Tibial nerve (tissue), 4 donors: ENCODE results near the gene TSPAN2. TPM values are rescaled to one million over a fixed set of nuclear protein-coding genes. Genes with fewer than 3 reads are reported as not detected.
A peak's percentile ranks its signal among the peaks of the same experiment; 100 is the strongest.

Experiments used
- DNase-seq, 2 donors: peaks; one replicate each; pipeline ENCODE4 v3.0.0-alpha.2; 2019; ENCODE audit warnings: low spot score in 2 of 2
- H3K27ac ChIP-seq, 4 donors: fragments of 200-600 bp; sonication (generic) in 3 of 4; one replicate each; pipeline ENCODE4 v1.5.1; 2017 to 2019; ENCODE audit warnings: mild to moderate bottlenecking in 1 of 4
- H3K27me3 ChIP-seq, 2 donors: fragments of 200-600 bp; sonication (generic) in 1 of 2; one replicate each; pipeline versions ENCODE4 v1.5.1 to v1.6.0; 2017 to 2019
- H3K36me3 ChIP-seq, 3 donors: fragments of 200-600 bp; sonication (generic); one replicate each; pipeline ENCODE4 v1.5.1; 2018 to 2019
- H3K4me1 ChIP-seq, 4 donors: fragments of 200-600 bp; sonication (generic) in 3 of 4; one replicate each; pipeline ENCODE4 v1.5.1; 2017 to 2019
- H3K4me3 ChIP-seq, 4 donors: fragments of 200-600 bp; sonication (generic) in 3 of 4; one replicate each; pipeline ENCODE4 v1.5.1; 2017 to 2019; ENCODE audit warnings: mild to moderate bottlenecking in 1 of 4, moderate library complexity in 1 of 4
- H3K9me3 ChIP-seq, 4 donors: fragments of 200-600 bp; sonication (generic) in 3 of 4; one replicate each; pipeline ENCODE4 v1.5.1; 2017 to 2019
- EP300 ChIP-seq, 2 donors: sonication (generic); formaldehyde crosslinking; IDR thresholded peaks; one replicate each; pipeline ENCODE4 v1.6.1; 2017; ENCODE audit warnings: antibody characterized with exemption in 2 of 2, mild to moderate bottlenecking in 1 of 2
- POLR2A ChIP-seq, 2 donors: fragments of 450-650 bp; IDR thresholded peaks; one replicate each; pipeline ENCODE4 v1.6.1; 2017; ENCODE audit warnings: antibody characterized with exemption in 2 of 2, mild to moderate bottlenecking in 2 of 2, moderate library complexity in 2 of 2
- WGBS, 2 donors: methylation state at CpG; one replicate each; pipeline ENCODE4 v1.1.5; 2018; 5-methylcytosine and 5-hydroxymethylcytosine counted together
- total RNA-seq, 4 donors: library from RNA; depleted of rRNA; stranded (reverse); fragments of >200 nt; gene quantifications; one replicate each; pipeline ENCODE4 v1.1.0, GENCODE V29; 2016
- TF ChIP-seq, protein P1 (sequence below), 5 experiments: fragments of 200-600 bp in 3 of 5; fragments of 450-650 bp in 2 of 5; sonication (generic) in 3 of 5; IDR thresholded peaks; one replicate each; pipeline ENCODE4 v1.5.1; 2016 to 2019; ENCODE audit warnings: antibody characterized with exemption in 5 of 5, mild to moderate bottlenecking in 3 of 5, moderate library complexity in 2 of 5

The TSPAN2 gene
- total RNA-seq, 4 donors from 2014 or later, result 0.84 to 7.1 (median 3.2) TPM

DNA sequence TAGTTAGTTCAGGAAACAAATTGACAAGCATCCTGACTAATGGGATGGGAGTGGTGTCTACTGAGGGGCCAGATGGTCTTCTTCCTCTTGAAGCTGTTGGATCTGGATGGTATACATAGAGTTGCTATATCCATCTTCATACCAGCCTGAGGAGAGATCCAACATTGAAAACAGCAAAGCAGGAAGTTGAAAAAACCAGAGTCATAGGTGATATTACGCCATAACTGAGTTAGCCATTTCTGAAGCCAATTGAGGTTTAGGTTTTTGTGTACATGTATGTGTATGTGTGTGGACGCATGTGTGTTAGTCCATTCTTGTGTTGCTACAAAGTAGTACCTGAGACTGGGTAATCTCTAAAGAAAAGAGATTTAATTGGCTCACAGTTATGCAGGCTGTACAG, 2.3 kb upstream of the TSPAN2 start:
- DNase-seq, result no peak
- peaks cover 0 to 18% (median 0%) of the 10 kb centered on the region in 4 donors for H3K4me1 ChIP-seq
- H3K27me3 ChIP-seq, result peaks cover 0 to 16% of the 10 kb centered on the region in 2 donors
- no peak overlapping the region for H3K27ac ChIP-seq
- no peaks in the 10 kb centered on the region for H3K36me3 ChIP-seq
- no peaks in the 10 kb centered on the region for H3K9me3 ChIP-seq
- TF ChIP-seq, protein P1, sequence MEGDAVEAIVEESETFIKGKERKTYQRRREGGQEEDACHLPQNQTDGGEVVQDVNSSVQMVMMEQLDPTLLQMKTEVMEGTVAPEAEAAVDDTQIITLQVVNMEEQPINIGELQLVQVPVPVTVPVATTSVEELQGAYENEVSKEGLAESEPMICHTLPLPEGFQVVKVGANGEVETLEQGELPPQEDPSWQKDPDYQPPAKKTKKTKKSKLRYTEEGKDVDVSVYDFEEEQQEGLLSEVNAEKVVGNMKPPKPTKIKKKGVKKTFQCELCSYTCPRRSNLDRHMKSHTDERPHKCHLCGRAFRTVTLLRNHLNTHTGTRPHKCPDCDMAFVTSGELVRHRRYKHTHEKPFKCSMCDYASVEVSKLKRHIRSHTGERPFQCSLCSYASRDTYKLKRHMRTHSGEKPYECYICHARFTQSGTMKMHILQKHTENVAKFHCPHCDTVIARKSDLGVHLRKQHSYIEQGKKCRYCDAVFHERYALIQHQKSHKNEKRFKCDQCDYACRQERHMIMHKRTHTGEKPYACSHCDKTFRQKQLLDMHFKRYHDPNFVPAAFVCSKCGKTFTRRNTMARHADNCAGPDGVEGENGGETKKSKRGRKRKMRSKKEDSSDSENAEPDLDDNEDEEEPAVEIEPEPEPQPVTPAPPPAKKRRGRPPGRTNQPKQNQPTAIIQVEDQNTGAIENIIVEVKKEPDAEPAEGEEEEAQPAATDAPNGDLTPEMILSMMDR (IDR thresholded peaks at IDR 0.05), result no peak
- TF ChIP-seq EP300 (IDR thresholded peaks at IDR 0.05), result no peak
- no peak for TF ChIP-seq POLR2A (IDR thresholded peaks at IDR 0.05)
- WGBS, 2 donors, result 94 to 97% methylated on average over 2 of the region's 2 CpGs
- no peak overlapping the region for H3K4me3 ChIP-seq

DNA sequence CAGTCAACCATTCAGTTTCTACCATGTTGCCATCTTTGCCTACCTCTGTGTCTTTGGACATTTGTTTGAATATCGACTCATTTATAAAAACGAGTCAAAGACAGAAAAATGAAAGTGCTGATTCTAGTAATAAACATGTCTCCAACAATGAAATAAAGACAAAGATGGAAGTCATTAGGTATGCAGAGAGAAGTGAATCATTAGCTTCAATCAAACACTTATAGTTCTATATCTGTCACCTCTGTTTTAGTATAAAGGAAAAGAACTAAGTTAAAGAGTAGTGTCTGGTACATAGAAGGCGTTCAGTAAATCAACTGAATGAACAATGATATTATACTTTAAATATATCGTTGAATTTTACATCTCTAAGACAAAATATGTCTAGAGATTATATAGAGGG, 1.7 kb upstream of the TSPAN2 start:
- TF ChIP-seq POLR2A (IDR thresholded peaks at IDR 0.05) (no peak), EP300 (IDR thresholded peaks at IDR 0.05) (no peak)
- TF ChIP-seq, protein P1 (IDR thresholded peaks at IDR 0.05), result no peak

DNA sequence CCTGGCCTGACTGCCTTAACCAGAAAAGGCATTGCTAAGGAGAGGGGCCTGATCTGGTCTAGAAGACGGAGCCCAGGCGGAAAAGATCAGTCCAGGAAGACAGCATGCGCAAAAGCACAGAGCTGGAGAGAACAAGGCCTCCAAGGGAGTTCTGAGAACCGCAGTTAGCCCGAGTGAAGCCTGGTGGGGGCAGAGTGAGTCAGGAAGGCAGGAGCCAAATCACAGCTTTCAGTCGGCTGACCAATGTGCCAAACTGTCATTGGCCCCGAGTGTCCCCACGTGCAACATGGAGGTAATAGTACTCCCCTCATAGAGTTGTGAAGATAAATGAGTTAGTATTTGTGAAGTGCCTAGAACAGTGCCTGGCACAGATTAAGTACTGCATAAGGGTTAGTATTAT, 1.2 kb upstream of the TSPAN2 start:
- Histone ChIP-seq H3K27ac (peak overlapping the region in 1 of 4 donors; percentile 71), H3K27me3 (peaks cover 0 to 16% of the 10 kb centered on the region in 2 donors), H3K4me3 (no peak overlapping the region), H3K9me3 (no peaks in the 10 kb centered on the region), H3K4me1 (peaks cover 0 to 18% (median 0%) of the 10 kb centered on the region in 4 donors), H3K36me3 (no peaks in the 10 kb centered on the region)
- no peak for DNase-seq
- 52 to 57% methylated on average over 8 of the region's 8 CpGs for WGBS, 2 donors
- TF ChIP-seq EP300 (IDR thresholded peaks at IDR 0.05) (no peak), POLR2A (IDR thresholded peaks at IDR 0.05) (no peak)
- TF ChIP-seq, protein P1 (IDR thresholded peaks at IDR 0.05), result no peak

More for the DNA sequence above, 1.7 kb upstream of the TSPAN2 start:
- Histone ChIP-seq H3K4me1 (peaks cover 0 to 18% (median 0%) of the 10 kb centered on the region in 4 donors), H3K36me3 (no peaks in the 10 kb centered on the region), H3K9me3 (no peaks in the 10 kb centered on the region), H3K27ac (no peak overlapping the region), H3K4me3 (no peak overlapping the region), H3K27me3 (peaks cover 0 to 16% of the 10 kb centered on the region in 2 donors)
- WGBS, 2 donors, result 91 to 92% methylated on average over 4 of the region's 4 CpGs
- DNase-seq, result no peak

DNA sequence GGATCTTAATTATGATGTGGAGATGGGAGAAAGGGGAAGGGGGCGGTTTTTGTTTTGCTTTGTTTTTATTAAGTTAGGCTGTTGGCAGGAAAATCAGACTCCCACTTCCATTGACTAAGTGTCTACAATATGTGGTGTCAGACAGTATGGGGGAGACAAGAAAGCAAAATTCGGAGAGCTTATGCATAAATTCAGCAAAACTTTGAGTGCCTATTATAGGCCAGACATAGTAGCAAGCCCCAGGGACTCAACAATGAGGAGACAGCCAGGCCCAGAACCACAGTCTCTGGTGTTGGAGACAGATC, 835 bp upstream of the TSPAN2 start:
- H3K27me3 ChIP-seq, result peaks cover 0 to 16% of the 10 kb centered on the region in 2 donors
- peak overlapping the region in 3 of 4 donors; percentile 50 to 58 (median 55) for H3K4me3 ChIP-seq
- H3K9me3 ChIP-seq, result no peaks in the 10 kb centered on the region
- TF ChIP-seq, protein P1 (IDR thresholded peaks at IDR 0.05), result no peak
- TF ChIP-seq EP300 (IDR thresholded peaks at IDR 0.05) (no peak), POLR2A (IDR thresholded peaks at IDR 0.05) (no peak)
- peak overlapping the region in 1 of 4 donors; percentile 71 for H3K27ac ChIP-seq
- 9 to 15% methylated on average over 2 of the region's 2 CpGs for WGBS, 2 donors
- peaks cover 0 to 18% (median 0%) of the 10 kb centered on the region in 4 donors for H3K4me1 ChIP-seq
- no peaks in the 10 kb centered on the region for H3K36me3 ChIP-seq
- no peak for DNase-seq

DNA sequence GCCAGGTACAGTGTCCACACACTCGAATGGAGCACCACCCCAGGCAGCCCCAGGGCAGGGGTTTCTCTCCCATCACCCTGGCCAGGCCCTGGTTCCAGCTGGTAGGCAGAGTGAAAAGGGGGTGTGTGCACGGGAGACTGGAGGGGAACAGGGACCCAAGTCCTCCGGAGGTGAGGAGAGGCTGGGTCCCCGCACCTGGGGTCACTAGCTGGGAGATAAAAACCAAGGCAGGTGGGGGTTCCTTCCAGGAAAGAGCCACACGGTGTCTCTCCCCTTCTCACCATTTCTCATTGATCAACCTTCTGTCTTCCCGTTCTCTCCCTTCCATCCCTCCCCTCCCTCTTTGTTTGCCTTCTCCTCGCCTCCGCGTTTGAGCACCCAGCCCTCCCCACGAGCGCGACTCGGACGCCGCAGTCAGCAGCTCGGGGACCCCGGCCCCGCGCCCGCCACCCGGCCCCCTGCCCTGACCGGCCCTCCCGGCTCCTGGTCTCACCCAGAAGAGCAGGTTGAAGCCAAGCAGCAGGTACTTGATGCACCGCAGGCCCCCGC, 358 bp downstream of the TSPAN2 start:
- 7 to 8% methylated on average over 23 of the region's 25 CpGs for WGBS, 2 donors
- no peaks in the 10 kb centered on the region for H3K36me3 ChIP-seq
- TF ChIP-seq, protein P1 (IDR thresholded peaks at IDR 0.05), result no peak
- TF ChIP-seq POLR2A (IDR thresholded peaks at IDR 0.05) (no peak), EP300 (IDR thresholded peaks at IDR 0.05) (no peak)
- H3K27me3 ChIP-seq, result peaks cover 0 to 16% of the 10 kb centered on the region in 2 donors
- no peaks in the 10 kb centered on the region for H3K9me3 ChIP-seq
- DNase-seq, result no peak
- peaks cover 0 to 18% (median 0%) of the 10 kb centered on the region in 4 donors for H3K4me1 ChIP-seq
- peak overlapping the region in 2 of 4 donors; percentile 51 to 71 for H3K27ac ChIP-seq
- peak overlapping the region; percentile 46 to 58 (median 52) for H3K4me3 ChIP-seq
